HG02870 (cell line): ENCODE measurements around the gene SYNRG.

Experiments used
- ATAC-seq: cut with Tn5 transposase; IDR thresholded peaks from one replicate; pipeline ENCODE4 v1.9.1; 2021; ENCODE audit warnings: mild to moderate bottlenecking, moderate library complexity; ENCODE audit not compliant: unreplicated experiment

The SYNRG gene

DNA sequence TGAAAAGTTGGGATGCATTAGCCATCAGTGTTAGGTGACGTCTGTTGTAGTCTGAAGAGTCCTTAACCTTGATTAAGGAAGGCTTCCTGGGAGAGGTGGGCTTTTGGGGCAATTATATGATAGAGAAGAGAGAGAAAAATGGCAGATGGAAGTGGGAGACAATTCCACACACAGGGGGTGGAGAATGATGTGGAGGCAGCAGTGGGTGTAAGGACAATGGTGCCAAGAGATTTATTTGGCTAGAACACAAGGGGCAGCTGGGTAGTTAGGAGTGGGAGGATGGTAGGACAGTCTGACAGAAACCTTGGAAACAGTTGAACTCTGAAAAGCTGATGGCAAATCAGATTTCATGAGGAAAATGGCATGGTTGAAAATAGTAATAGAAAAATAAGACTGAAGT, 130.2 kb downstream of the SYNRG start:
- no peak for ATAC-seq

DNA sequence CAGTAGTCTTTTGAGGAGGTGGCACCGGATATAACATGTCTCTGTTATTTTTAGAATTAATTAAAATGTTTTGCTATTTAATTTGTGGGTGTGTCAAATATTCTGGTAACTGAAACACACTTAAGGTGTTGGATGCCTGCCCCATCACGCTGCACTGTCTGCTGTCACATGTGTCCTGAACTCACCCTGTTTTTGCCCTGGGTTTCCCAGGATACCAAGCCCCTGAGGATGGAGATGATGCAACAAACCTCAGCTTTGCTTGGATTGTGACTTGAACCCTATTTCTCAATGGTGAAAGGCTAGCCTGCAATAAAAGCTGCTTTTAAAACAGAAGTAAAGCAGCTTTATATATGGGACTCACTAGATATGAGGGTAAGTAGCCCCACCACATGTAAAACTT, 131.0 kb downstream of the SYNRG start:
- ATAC-seq, result no peak

DNA sequence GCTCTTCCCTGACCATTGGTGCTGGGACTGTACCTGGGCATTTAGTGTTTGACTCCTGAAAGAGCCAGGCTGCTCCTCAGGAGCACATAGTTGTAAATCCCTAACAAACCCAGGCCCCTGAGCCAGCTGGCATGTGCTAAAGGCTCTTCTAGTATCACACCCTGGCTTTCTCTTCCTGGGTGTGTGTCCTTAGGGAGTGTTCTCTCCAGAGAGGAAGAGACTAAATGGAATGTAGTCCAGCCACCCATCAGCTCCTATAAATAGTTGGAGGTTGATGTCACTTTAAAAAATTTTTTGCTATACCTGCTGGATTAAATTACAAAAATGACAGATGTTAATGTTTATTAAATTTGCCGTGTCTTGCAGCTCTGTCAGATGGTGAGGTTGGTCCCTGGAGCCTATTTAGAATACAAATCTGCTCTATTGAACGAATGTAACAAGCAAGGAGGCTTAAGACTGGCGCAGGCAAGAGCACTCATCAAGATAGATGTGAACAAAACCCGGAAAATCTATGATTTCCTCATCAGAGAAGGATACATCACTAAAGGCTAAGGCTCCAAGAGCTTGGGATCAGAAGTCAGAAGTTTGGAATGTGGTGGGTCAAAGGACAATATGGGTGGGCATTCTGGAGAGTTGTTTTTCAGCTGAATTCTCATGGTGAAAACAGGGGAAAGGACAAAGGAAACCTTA, 132.6 kb downstream of the SYNRG start:
- no peak for ATAC-seq

DNA sequence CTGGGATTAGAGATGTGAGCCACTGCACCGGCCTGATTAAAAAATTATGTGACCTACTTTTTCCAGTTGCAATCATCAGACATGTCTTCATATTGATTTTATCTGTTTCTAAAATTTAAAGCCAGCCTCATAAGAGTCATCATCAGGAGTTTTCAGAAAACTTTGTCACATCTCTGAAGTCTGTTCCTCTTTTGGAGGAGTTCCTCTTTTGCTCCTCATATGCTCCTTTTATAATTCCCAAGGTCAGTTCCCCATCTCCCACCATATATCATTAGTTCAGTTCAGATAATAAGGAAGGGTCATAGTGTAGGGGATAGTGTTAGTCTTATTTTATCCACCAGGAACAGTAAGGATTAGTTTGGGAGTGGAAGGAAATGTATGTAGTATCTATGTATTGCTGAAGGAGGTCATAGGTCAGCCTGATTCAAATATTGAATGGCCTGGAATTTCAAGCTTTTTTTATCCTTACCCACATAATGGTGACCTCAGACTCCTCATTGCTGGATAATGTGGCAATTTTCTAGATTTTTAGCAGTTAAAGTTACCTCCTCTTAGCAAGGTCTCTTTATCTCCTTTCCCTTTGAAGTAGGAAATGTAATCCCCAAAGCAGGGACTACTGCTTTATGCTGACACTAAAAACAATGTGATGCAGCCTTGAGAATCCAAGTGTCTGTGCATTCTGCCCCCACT, 133.3 kb downstream of the SYNRG start:
- ATAC-seq, result no peak

DNA sequence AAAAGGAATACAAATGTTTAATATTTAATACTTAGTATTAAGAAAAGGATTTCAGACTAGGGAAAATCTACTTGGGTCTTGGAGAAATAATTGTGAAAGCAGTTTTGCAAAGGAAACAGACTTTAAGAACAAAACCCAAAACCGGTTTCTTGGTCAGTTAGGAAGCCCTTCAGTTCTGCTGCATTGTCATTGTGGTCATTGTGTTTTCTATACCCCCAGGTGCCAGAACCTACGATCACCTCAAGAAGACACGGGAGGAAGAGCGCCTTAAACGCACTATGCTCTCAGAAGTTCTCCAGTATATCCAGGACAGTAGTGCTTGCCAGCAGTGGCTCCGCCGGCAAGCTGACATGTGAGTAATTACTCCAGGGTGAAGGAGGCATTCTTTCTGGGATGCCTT, 139.0 kb downstream of the SYNRG start:
- no peak for ATAC-seq

DNA sequence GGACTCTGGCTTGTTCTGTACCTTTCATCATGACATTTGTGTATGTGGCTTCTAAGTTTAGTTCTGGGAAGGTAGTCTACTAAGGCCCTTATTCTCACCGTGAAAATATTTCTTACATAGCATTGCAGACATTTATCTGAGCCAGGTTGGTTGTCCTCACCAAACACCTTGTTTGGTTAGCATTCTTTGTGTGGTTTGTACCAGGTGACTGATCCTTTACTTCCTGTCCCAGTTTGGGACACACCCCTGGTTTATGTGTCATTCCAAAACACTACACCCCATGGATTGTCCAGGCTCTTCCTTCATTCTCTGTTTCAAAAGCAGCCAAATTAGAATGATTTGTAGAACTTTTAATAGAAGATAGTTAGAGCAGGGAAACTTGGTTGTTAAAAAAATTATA, 142.7 kb downstream of the SYNRG start:
- no peak for ATAC-seq

DNA sequence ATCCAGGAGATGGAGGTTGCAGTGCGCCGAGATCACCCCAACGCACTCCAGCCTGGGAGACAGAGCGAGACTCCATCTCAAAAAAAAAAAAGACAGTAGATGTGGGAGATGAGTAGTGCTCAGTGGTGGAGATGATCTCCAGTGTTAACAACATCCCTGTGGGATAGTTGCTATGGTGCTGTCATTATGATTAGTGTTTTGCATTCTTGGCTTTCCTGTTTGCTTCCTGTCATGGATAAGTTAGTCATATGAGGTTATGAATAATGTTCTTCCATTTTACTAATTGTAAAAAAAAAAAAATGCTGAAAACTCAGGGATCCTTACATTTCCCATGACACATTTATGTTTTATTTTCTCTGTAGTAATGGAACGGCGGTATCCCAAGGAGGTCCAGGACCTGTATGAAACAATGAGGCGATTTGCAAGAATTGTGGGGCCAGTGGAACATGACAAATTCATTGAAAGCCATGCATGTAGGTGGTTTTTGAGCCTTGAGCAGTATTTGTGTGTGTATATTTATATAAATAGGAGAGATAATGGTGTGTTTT, 144.1 kb downstream of the SYNRG start:
- no peak for ATAC-seq
